Measurements from ENCODE around the gene IDUA. TPM values are rescaled to one million over a fixed set of nuclear protein-coding genes. Genes with fewer than 3 reads are reported as not detected.
A peak's percentile ranks its signal among the peaks of the same experiment; 100 is the strongest.

Gene IDUA
- total and polyA plus RNA-seq, 8 donors, result 8.8 to 278 (median 21.7) TPM

DNA sequence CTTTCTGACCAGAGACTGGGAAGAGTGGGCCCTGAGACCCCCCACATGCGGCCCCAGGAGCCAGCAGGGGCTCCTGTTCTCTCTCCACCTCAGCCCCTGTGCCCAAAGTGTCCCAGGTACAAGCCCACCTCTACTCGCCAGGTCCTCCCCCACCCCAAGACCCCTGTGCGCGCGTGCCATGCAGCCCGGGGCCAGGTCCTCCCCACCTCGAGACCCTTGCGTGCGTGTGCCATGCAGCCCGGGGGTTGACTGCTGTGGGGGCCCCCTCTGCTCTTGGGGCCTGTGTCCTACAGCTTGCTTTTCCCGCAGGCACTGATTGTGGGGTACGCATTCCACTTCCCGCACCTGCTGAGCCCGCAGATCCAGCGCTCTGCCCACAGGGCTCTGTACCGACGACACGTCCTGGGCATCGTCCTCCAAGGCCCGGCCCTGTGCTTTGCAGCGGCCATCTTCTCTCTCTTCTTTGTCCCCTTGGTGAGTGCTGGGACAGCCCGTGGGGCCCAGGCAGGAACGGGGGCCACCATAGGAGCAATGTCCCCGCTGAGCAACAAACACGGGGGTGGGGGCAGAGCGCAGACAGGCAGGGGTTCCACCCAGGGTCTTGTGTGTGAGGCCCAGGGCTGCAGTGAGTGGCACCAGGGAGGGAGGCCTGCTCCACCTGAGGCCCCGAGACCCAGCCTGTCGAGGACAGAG, 33.8 kb upstream of the IDUA start:
- Histone ChIP-seq H3K9me3 (no peaks in the 10 kb centered on the region), H3K36me3 (peaks cover 9 to 74% (median 64%) of the 10 kb centered on the region in 4 donors), H3K4me3 (no peak overlapping the region), H3K4me1 (no peaks in the 10 kb centered on the region), H3K27me3 (no peaks in the 10 kb centered on the region), H3K27ac (no peak overlapping the region)
- intact Hi-C loops (cut with DNase I; ENCODE audit: low total_unique reads), result no loop called here
- DNase-seq, result no peak
- WGBS, 5 donors, result 94 to 96% (median 94%) methylated on average over 26 to 28 of the region's 28 CpGs
- TF ChIP-seq EP300 (IDR thresholded peaks at IDR 0.05), result no peak
- TF ChIP-seq, protein P1, sequence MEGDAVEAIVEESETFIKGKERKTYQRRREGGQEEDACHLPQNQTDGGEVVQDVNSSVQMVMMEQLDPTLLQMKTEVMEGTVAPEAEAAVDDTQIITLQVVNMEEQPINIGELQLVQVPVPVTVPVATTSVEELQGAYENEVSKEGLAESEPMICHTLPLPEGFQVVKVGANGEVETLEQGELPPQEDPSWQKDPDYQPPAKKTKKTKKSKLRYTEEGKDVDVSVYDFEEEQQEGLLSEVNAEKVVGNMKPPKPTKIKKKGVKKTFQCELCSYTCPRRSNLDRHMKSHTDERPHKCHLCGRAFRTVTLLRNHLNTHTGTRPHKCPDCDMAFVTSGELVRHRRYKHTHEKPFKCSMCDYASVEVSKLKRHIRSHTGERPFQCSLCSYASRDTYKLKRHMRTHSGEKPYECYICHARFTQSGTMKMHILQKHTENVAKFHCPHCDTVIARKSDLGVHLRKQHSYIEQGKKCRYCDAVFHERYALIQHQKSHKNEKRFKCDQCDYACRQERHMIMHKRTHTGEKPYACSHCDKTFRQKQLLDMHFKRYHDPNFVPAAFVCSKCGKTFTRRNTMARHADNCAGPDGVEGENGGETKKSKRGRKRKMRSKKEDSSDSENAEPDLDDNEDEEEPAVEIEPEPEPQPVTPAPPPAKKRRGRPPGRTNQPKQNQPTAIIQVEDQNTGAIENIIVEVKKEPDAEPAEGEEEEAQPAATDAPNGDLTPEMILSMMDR (IDR thresholded peaks at IDR 0.05), result no peak
- no peak for TF ChIP-seq POLR2AphosphoS5 (IDR thresholded peaks at IDR 0.05)
- no peak for TF ChIP-seq POLR2A (IDR thresholded peaks at IDR 0.05)

DNA sequence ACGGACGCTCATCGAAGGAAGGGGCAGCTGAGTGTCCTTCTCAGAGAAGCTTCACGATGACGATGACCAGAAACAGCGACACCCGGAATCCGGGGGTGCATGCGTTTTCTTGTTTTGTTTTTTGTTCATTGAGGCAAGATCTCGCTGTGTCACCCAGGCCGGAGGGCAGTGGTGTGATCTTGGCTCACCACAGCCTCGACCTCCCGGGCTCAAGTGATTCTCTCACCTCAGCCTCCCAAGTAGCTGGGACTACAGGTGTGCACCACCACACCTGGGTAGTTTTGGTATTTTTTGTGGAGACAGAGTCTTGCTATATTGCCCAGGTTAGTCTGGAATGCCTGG, 33.3 kb upstream of the IDUA start:
- no peaks in the 10 kb centered on the region for H3K9me3 ChIP-seq
- no peak overlapping the region for H3K27ac ChIP-seq
- H3K4me3 ChIP-seq, result no peak overlapping the region
- WGBS, 5 donors, result 97 to 100% (median 97%) methylated on average over 13 of the region's 13 CpGs
- no peak for DNase-seq
- H3K27me3 ChIP-seq, result no peaks in the 10 kb centered on the region
- intact Hi-C loops (cut with DNase I; ENCODE audit: low total_unique reads), result no loop called here
- TF ChIP-seq POLR2A (IDR thresholded peaks at IDR 0.05) (no peak), EP300 (IDR thresholded peaks at IDR 0.05) (no peak), POLR2AphosphoS5 (IDR thresholded peaks at IDR 0.05) (no peak)
- TF ChIP-seq, protein P1 (IDR thresholded peaks at IDR 0.05), result no peak
- no peaks in the 10 kb centered on the region for H3K4me1 ChIP-seq
- peaks cover 9 to 80% (median 69%) of the 10 kb centered on the region in 4 donors for H3K36me3 ChIP-seq

DNA sequence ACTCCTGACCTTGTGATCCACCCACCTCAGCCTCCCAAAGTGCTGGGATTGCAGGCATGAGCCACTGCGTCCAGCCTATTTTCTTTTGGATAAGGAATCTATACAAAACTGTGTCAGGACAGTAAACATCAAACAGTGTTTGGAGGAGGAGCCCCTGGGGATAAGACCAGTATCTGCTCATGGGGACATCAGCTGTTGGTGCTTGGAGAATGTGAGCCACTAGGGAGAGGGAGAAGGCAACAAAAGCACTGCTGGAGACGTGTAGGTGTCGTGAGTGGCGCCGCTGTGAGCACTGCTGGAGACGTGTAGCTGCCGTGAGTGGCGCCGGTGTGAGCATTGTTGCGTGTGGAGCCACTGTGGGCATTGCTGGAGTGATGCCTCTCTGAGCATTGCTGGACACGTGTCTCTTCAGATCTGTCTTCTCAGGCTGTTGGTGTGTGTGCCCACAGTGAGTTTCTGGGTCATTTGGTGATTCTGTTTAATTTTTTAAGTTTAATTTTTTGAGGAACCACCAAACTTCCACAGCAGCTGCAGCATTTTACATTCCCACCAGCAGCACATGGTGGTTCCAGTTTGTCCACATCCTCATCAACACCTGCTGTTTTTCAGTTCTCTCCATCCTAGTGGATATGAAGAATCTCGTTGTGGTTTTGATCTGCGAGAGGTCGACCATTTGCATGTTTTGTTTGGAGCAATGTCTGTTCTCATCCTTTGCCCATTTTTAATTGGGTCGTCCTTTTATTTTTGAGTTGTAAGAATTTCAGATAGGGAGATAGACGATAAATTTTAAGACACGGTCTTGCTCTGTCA, 32.4 kb upstream of the IDUA start:
- 91 to 97% (median 92%) methylated on average over 17 of the region's 17 CpGs for WGBS, 5 donors
- TF ChIP-seq POLR2A (IDR thresholded peaks at IDR 0.05), result no peak
- TF ChIP-seq EP300 (IDR thresholded peaks at IDR 0.05), result no peak
- TF ChIP-seq, protein P1 (IDR thresholded peaks at IDR 0.05), result no peak
- no peak for TF ChIP-seq POLR2AphosphoS5 (IDR thresholded peaks at IDR 0.05)

DNA sequence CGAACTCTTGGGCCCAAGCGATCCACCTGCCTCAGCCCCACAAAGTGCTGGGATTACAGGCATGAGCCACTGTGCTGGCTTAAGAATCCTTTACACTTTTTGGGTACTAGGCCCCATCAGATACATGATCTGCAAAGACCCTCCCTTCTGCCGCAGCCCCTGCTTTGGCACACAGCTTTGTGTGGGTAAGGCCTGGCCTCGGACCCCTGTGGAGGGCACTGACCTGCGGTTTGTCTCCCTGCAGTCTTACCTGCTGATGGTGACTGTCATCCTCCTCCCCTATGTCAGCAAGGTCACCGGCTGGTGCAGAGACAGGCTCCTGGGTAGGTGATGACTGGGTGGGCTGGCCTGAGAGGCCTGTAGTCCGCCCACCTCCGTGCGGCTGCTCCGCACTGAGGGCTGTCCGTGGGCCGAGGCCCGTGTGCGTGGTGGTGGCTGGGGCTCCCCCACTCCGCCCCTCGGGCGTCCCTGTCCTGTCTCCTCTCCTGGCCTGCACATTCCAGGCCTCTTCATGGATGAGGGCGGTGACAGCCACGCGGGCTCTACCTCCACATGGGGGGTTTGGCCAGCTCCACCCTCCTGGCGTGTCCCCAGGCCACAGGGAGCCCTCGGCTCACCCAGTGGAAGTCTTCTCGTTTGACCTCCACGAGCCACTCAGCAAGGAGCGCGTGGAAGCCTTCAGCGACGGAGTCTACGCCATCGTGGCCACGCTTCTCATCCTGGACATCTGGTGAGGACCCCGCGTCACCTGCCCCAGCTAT, 31.5 kb upstream of the IDUA start:
- no peaks in the 10 kb centered on the region for H3K27me3 ChIP-seq
- peak in 1 of 2 donors; percentile 1 for DNase-seq
- WGBS, 5 donors, result 90 to 94% (median 93%) methylated on average over 23 to 33 of the region's 33 CpGs
- no peak overlapping the region for H3K4me3 ChIP-seq
- peaks cover 9 to 95% (median 87%) of the 10 kb centered on the region in 4 donors for H3K36me3 ChIP-seq
- TF ChIP-seq, protein P1 (IDR thresholded peaks at IDR 0.05), result no peak
- no peak for TF ChIP-seq EP300 (IDR thresholded peaks at IDR 0.05)
- TF ChIP-seq POLR2AphosphoS5 (IDR thresholded peaks at IDR 0.05), result no peak
- no peak for TF ChIP-seq POLR2A (IDR thresholded peaks at IDR 0.05)
- intact Hi-C loops (cut with DNase I; ENCODE audit: low total_unique reads), result no loop called here
- no peaks in the 10 kb centered on the region for H3K4me1 ChIP-seq
- H3K27ac ChIP-seq, result no peak overlapping the region
- no peaks in the 10 kb centered on the region for H3K9me3 ChIP-seq

More for the DNA sequence above, 32.4 kb upstream of the IDUA start:
- H3K4me1 ChIP-seq, result no peaks in the 10 kb centered on the region
- no peaks in the 10 kb centered on the region for H3K27me3 ChIP-seq
- no peak for DNase-seq
- intact Hi-C loops (cut with DNase I; ENCODE audit: low total_unique reads), result no loop called here
- peaks cover 9 to 88% (median 78%) of the 10 kb centered on the region in 4 donors for H3K36me3 ChIP-seq
- H3K27ac ChIP-seq, result no peak overlapping the region
- H3K4me3 ChIP-seq, result no peak overlapping the region
- no peaks in the 10 kb centered on the region for H3K9me3 ChIP-seq
